Measurements from ENCODE around the gene ME3.

ME3 gene

GRCh38 chr11:86625981-86626380 lies 46.4 kb downstream of the ME3 start:
- Histone ChIP-seq H3K27me3 (ENCODE audit: insufficient read depth, poor library complexity, severe bottlenecking) (no peaks in the 10 kb centered on the region), H3K4me3 (replicated peaks; ENCODE audit: insufficient read depth, low read length) (no peak overlapping the region), H3K27ac (replicated peaks) (no peak overlapping the region)
- DNase-seq (ENCODE audit: low read depth in 1 of 2, low spot score in 1 of 2): no peak
- TF ChIP-seq GABPA (IDR thresholded peaks at IDR 0.05; ENCODE audit: low read depth) (no peak), POLR2AphosphoS5 (IDR thresholded peaks at IDR 0.05; ENCODE audit: low read depth) (no peak), SPI1 (IDR thresholded peaks at IDR 0.05; ENCODE audit: borderline replicate concordance, low read depth) (no peak)
- TF ChIP-seq, protein P1, sequence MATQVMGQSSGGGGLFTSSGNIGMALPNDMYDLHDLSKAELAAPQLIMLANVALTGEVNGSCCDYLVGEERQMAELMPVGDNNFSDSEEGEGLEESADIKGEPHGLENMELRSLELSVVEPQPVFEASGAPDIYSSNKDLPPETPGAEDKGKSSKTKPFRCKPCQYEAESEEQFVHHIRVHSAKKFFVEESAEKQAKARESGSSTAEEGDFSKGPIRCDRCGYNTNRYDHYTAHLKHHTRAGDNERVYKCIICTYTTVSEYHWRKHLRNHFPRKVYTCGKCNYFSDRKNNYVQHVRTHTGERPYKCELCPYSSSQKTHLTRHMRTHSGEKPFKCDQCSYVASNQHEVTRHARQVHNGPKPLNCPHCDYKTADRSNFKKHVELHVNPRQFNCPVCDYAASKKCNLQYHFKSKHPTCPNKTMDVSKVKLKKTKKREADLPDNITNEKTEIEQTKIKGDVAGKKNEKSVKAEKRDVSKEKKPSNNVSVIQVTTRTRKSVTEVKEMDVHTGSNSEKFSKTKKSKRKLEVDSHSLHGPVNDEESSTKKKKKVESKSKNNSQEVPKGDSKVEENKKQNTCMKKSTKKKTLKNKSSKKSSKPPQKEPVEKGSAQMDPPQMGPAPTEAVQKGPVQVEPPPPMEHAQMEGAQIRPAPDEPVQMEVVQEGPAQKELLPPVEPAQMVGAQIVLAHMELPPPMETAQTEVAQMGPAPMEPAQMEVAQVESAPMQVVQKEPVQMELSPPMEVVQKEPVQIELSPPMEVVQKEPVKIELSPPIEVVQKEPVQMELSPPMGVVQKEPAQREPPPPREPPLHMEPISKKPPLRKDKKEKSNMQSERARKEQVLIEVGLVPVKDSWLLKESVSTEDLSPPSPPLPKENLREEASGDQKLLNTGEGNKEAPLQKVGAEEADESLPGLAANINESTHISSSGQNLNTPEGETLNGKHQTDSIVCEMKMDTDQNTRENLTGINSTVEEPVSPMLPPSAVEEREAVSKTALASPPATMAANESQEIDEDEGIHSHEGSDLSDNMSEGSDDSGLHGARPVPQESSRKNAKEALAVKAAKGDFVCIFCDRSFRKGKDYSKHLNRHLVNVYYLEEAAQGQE (IDR thresholded peaks at IDR 0.05; ENCODE audit: insufficient replicate concordance, low read depth): no peak
- TF ChIP-seq, protein P2, sequence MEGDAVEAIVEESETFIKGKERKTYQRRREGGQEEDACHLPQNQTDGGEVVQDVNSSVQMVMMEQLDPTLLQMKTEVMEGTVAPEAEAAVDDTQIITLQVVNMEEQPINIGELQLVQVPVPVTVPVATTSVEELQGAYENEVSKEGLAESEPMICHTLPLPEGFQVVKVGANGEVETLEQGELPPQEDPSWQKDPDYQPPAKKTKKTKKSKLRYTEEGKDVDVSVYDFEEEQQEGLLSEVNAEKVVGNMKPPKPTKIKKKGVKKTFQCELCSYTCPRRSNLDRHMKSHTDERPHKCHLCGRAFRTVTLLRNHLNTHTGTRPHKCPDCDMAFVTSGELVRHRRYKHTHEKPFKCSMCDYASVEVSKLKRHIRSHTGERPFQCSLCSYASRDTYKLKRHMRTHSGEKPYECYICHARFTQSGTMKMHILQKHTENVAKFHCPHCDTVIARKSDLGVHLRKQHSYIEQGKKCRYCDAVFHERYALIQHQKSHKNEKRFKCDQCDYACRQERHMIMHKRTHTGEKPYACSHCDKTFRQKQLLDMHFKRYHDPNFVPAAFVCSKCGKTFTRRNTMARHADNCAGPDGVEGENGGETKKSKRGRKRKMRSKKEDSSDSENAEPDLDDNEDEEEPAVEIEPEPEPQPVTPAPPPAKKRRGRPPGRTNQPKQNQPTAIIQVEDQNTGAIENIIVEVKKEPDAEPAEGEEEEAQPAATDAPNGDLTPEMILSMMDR (IDR thresholded peaks at IDR 0.05; ENCODE audit: insufficient read depth, low read length): no peak

DNA sequence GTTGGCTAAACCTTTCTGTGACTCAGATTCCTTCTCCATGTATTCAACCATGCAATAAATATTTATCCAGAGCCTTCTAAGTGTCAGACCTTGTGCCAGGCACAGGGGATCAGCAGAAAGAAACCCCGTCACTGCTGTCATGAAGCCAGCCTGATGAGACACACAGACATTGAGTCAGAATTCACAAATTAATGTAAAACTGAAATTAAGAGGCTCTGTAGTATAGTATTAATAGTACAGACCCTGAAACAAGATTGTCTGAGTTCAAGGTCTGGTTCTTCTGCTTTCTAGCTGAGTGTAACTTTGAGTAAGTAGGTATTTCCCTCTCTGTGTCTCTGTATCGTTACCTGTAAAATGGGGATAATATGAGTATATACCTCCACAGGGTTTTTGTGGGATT lies 46.9 kb downstream of the ME3 start:
- TF ChIP-seq, protein P1 (IDR thresholded peaks at IDR 0.05; ENCODE audit: insufficient replicate concordance, low read depth): no peak
- TF ChIP-seq, protein P2 (IDR thresholded peaks at IDR 0.05; ENCODE audit: insufficient read depth, low read length): no peak
- no peak for TF ChIP-seq POLR2AphosphoS5 (IDR thresholded peaks at IDR 0.05; ENCODE audit: low read depth)
- no peak for TF ChIP-seq SPI1 (IDR thresholded peaks at IDR 0.05; ENCODE audit: borderline replicate concordance, low read depth)
- TF ChIP-seq GABPA (IDR thresholded peaks at IDR 0.05; ENCODE audit: low read depth): no peak
- DNase-seq (ENCODE audit: low read depth in 1 of 2, low spot score in 1 of 2): no peak
- Histone ChIP-seq H3K27ac (replicated peaks) (no peak overlapping the region), H3K27me3 (ENCODE audit: insufficient read depth, poor library complexity, severe bottlenecking) (no peaks in the 10 kb centered on the region), H3K4me3 (replicated peaks; ENCODE audit: insufficient read depth, low read length) (no peak overlapping the region)

- Histone ChIP-seq H3K4me3 (replicated peaks; ENCODE audit: insufficient read depth, low read length) (no peak overlapping the region), H3K27me3 (ENCODE audit: insufficient read depth, poor library complexity, severe bottlenecking) (no peaks in the 10 kb centered on the region), H3K27ac (replicated peaks) (no peak overlapping the region)
- no peak for DNase-seq (ENCODE audit: low read depth in 1 of 2, low spot score in 1 of 2)
- TF ChIP-seq, protein P2 (IDR thresholded peaks at IDR 0.05; ENCODE audit: insufficient read depth, low read length): no peak
- TF ChIP-seq, protein P1 (IDR thresholded peaks at IDR 0.05; ENCODE audit: insufficient replicate concordance, low read depth): no peak
- TF ChIP-seq SPI1 (IDR thresholded peaks at IDR 0.05; ENCODE audit: borderline replicate concordance, low read depth): no peak
- no peak for TF ChIP-seq POLR2AphosphoS5 (IDR thresholded peaks at IDR 0.05; ENCODE audit: low read depth)
- TF ChIP-seq GABPA (IDR thresholded peaks at IDR 0.05; ENCODE audit: low read depth): no peak
These were observed 48.0 kb downstream of the ME3 start for GRCh38 chr11:86624366-86624765.

Measured in HL-60 (cell line).